ENCODE data around the gene OR4D6. TPM values are rescaled to one million over a fixed set of nuclear protein-coding genes. Genes with fewer than 3 reads are reported as not detected.

OR4D6 gene
- polyA plus RNA-seq, 12 donors: not detected

Other genes with a start within 250 kb of the OR4D6 start
- 10 to 100 TPM in 7 of 12 donors, 1 to 10 TPM in 4, not detected in 1; 7.5 to 28.3 (median 10.6) TPM for gene MPEG1, start 244.0 kb upstream of the OR4D6 start, polyA plus RNA-seq (ENCODE audit: insufficient read length in 12 of 12)
- gene OR5AN1, start 98.1 kb upstream of the OR4D6 start, polyA plus RNA-seq (ENCODE audit: insufficient read length in 12 of 12): not detected
- under 1 TPM in 4 of 12 donors, not detected in 8; 0.01 to 0.03 (median 0.02) TPM for gene OR5A2, start 30.5 kb upstream of the OR4D6 start, polyA plus RNA-seq (ENCODE audit: insufficient read length in 12 of 12)
- under 1 TPM in 3 of 12 donors, not detected in 9; 0.01 to 0.04 (median 0.03) TPM for gene OR5A1, start 20.5 kb upstream of the OR4D6 start, polyA plus RNA-seq (ENCODE audit: insufficient read length in 12 of 12)
- not detected for gene OR4D10, start 16.4 kb downstream of the OR4D6 start, polyA plus RNA-seq (ENCODE audit: insufficient read length in 12 of 12)
- gene OR4D11, start 46.6 kb downstream of the OR4D6 start, polyA plus RNA-seq (ENCODE audit: insufficient read length in 12 of 12): not detected
- gene OR4D9, start 54.6 kb downstream of the OR4D6 start, polyA plus RNA-seq (ENCODE audit: insufficient read length in 12 of 12): under 1 TPM in 7 of 12 donors, not detected in 5; 0.03 to 0.05 (median 0.03) TPM
- gene OSBP, start 158.8 kb downstream of the OR4D6 start, polyA plus RNA-seq (ENCODE audit: insufficient read length in 12 of 12): 10 to 100 TPM in 11 of 12 donors, not detected in 1; 29.2 to 64.1 (median 58.4) TPM
- 10 to 100 TPM in 11 of 12 donors, not detected in 1; 17.5 to 37.2 (median 29.4) TPM for gene PATL1, start 212.1 kb downstream of the OR4D6 start, polyA plus RNA-seq (ENCODE audit: insufficient read length in 12 of 12)

Measured in muscle of arm (tissue), 12 donors.